ENCODE data around the gene UAP1L1. TPM values are rescaled to one million over a fixed set of nuclear protein-coding genes. Genes with fewer than 3 reads are reported as not detected.

Gene UAP1L1
- total and polyA plus RNA-seq, 12 donors: 3.4 to 24.3 (median 8.5) TPM

DNA sequence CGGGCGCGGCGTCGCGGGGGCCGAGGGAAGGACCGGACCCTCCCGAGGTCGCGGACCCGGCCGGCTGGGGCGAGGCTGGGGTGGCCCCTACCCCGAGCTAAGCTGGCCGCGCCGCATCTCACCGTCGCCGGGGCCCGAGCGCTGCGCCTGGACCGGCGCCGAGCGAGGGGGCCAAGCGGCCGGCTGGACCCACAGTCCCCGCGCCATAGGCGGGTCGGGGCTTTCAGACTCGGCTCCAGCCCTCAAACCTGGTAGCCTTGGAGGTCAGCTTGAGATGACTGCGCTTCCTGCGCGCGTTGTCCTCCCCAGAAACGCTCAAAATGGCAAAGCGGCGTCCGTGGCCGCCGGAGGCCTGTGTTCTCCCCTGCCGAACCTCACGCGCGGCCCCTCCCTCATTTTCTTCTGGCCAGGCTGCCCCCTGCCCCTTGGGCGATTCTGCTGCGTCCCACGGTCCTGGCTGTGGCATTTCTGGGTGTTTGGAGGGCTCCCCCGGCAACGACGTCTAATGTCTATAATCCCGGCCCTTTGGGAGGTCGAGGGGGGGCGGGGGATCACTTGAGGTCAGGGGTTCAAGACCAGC, 52.9 kb downstream of the UAP1L1 start:
- WGBS, 2 donors: 6 to 8% methylated on average over 58 of the region's 58 CpGs
- intact Hi-C loops (cut with DNase I): loop anchor here in 2 of 10 donors (10.0 kb wide), 1 partner anchor 55 kb away; the partner anchor contains the start of genes ANAPC2 (in 2 of the 2) and SSNA1 (in 2 of the 2)
- peak overlapping the region in 9 of 10 donors; percentile 67 to 87 (median 82) for H3K27ac ChIP-seq
- H3K27me3 ChIP-seq: peaks cover 0 to 43% (median 26%) of the 10 kb centered on the region in 7 donors
- no peaks in the 10 kb centered on the region for H3K36me3 ChIP-seq
- H3K9me3 ChIP-seq: peaks cover 0 to 15% (median 0%) of the 10 kb centered on the region in 11 donors
- DNase-seq (no peak), ATAC-seq (peak in 2 of 8 donors; percentile 3 to 7)
- H3K4me1 ChIP-seq: peaks cover 9 to 42% (median 28%) of the 10 kb centered on the region in 9 donors
- H3K4me3 ChIP-seq: peak overlapping the region; percentile 50 to 94 (median 82)
- TF ChIP-seq, protein P1, sequence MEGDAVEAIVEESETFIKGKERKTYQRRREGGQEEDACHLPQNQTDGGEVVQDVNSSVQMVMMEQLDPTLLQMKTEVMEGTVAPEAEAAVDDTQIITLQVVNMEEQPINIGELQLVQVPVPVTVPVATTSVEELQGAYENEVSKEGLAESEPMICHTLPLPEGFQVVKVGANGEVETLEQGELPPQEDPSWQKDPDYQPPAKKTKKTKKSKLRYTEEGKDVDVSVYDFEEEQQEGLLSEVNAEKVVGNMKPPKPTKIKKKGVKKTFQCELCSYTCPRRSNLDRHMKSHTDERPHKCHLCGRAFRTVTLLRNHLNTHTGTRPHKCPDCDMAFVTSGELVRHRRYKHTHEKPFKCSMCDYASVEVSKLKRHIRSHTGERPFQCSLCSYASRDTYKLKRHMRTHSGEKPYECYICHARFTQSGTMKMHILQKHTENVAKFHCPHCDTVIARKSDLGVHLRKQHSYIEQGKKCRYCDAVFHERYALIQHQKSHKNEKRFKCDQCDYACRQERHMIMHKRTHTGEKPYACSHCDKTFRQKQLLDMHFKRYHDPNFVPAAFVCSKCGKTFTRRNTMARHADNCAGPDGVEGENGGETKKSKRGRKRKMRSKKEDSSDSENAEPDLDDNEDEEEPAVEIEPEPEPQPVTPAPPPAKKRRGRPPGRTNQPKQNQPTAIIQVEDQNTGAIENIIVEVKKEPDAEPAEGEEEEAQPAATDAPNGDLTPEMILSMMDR (IDR thresholded peaks at IDR 0.05): no peak

Other genes with a start within 250 kb of the UAP1L1 start
Only the 30 nearest of the 36 such genes appear.
- 10 to 100 TPM in 5 of 10 donors, 1 to 10 TPM in 5; 5.4 to 14.8 (median 9.7) TPM for gene TRAF2, start 191.0 kb upstream of the UAP1L1 start, total RNA-seq
- 10 to 100 TPM; 10.1 to 17.0 TPM for gene TRAF2, start 191.0 kb upstream of the UAP1L1 start, polyA plus RNA-seq
- gene FBXW5, start 132.8 kb upstream of the UAP1L1 start, total RNA-seq: 100 to 1,000 TPM; 118 to 169 (median 138) TPM
- gene FBXW5, start 132.8 kb upstream of the UAP1L1 start, polyA plus RNA-seq: 100 to 1,000 TPM; 177 to 215 TPM
- gene C8G, start 132.3 kb upstream of the UAP1L1 start, total RNA-seq: 10 to 100 TPM in 1 of 10 donors, 1 to 10 TPM in 9; 1.2 to 10.0 (median 2.4) TPM
- gene C8G, start 132.3 kb upstream of the UAP1L1 start, polyA plus RNA-seq: 1 to 10 TPM; 2.0 to 2.1 TPM
- gene LCN12, start 125.2 kb upstream of the UAP1L1 start, total RNA-seq: 10 to 100 TPM in 4 of 10 donors, 1 to 10 TPM in 6; 4.1 to 17.9 (median 6.8) TPM
- 1 to 10 TPM in 1 of 2 donors, under 1 TPM in 1; 0.74 to 8.3 TPM for gene LCN12, start 125.2 kb upstream of the UAP1L1 start, polyA plus RNA-seq
- 1,000 to 10,000 TPM; 1,129 to 5,119 (median 4,014) TPM for gene PTGDS, start 100.0 kb upstream of the UAP1L1 start, total RNA-seq
- 1,000 to 10,000 TPM; 2,970 to 3,711 TPM for gene PTGDS, start 100.0 kb upstream of the UAP1L1 start, polyA plus RNA-seq
- gene LCNL1, start 94.5 kb upstream of the UAP1L1 start, total RNA-seq: 10 to 100 TPM in 2 of 10 donors, 1 to 10 TPM in 8; 1.4 to 10.9 (median 6.4) TPM
- gene LCNL1, start 94.5 kb upstream of the UAP1L1 start, polyA plus RNA-seq: 10 to 100 TPM in 1 of 2 donors, under 1 TPM in 1; 0.10 to 10.3 TPM
- 10 to 100 TPM; 12.7 to 29.5 (median 16.1) TPM for gene PAXX, start 85.1 kb upstream of the UAP1L1 start, total RNA-seq
- 100 to 1,000 TPM in 1 of 2 donors, 10 to 100 TPM in 1; 51.7 to 131 TPM for gene PAXX, start 85.1 kb upstream of the UAP1L1 start, polyA plus RNA-seq
- gene CLIC3, start 80.9 kb upstream of the UAP1L1 start, total RNA-seq: 10 to 100 TPM in 1 of 10 donors, 1 to 10 TPM in 8, under 1 TPM in 1; 0.46 to 11.5 (median 3.0) TPM
- 10 to 100 TPM in 1 of 2 donors, 1 to 10 TPM in 1; 9.5 to 21.4 TPM for gene CLIC3, start 80.9 kb upstream of the UAP1L1 start, polyA plus RNA-seq
- gene ABCA2, start 49.3 kb upstream of the UAP1L1 start, total RNA-seq: 10 to 100 TPM; 23.6 to 42.6 (median 28.1) TPM
- gene ABCA2, start 49.3 kb upstream of the UAP1L1 start, polyA plus RNA-seq: 10 to 100 TPM; 16.0 to 46.7 TPM
- gene FUT7, start 45.4 kb upstream of the UAP1L1 start, total RNA-seq: under 1 TPM in 5 of 10 donors, not detected in 5; 0.13 to 0.30 (median 0.15) TPM
- under 1 TPM; 0.07 to 0.15 TPM for gene FUT7, start 45.4 kb upstream of the UAP1L1 start, polyA plus RNA-seq
- gene NPDC1, start 31.3 kb upstream of the UAP1L1 start, total RNA-seq: 10 to 100 TPM; 29.1 to 74.3 (median 52.6) TPM
- 100 to 1,000 TPM in 1 of 2 donors, 10 to 100 TPM in 1; 74.2 to 153 TPM for gene NPDC1, start 31.3 kb upstream of the UAP1L1 start, polyA plus RNA-seq
- 1 to 10 TPM in 8 of 10 donors, under 1 TPM in 2; 0.32 to 2.5 (median 1.6) TPM for gene ENTPD2, start 23.5 kb upstream of the UAP1L1 start, total RNA-seq
- 1 to 10 TPM in 1 of 2 donors, under 1 TPM in 1; 0.96 to 3.3 TPM for gene ENTPD2, start 23.5 kb upstream of the UAP1L1 start, polyA plus RNA-seq
- 1 to 10 TPM in 1 of 10 donors, under 1 TPM in 8, not detected in 1; 0.06 to 1.1 (median 0.11) TPM for gene SAPCD2, start 7.0 kb upstream of the UAP1L1 start, total RNA-seq
- under 1 TPM; 0.15 to 0.23 TPM for gene SAPCD2, start 7.0 kb upstream of the UAP1L1 start, polyA plus RNA-seq
- gene MAN1B1, start 9.5 kb downstream of the UAP1L1 start, total RNA-seq: 10 to 100 TPM; 16.9 to 27.7 (median 20.9) TPM
- gene MAN1B1, start 9.5 kb downstream of the UAP1L1 start, polyA plus RNA-seq: 10 to 100 TPM; 25.5 to 71.4 TPM
- gene DPP7, start 37.2 kb downstream of the UAP1L1 start, total RNA-seq: 100 to 1,000 TPM in 7 of 10 donors, 10 to 100 TPM in 3; 91.4 to 167 (median 118) TPM
- gene DPP7, start 37.2 kb downstream of the UAP1L1 start, polyA plus RNA-seq: 100 to 1,000 TPM; 152 to 677 TPM
- not detected for gene GRIN1, start 61.6 kb downstream of the UAP1L1 start, total RNA-seq
- gene GRIN1, start 61.6 kb downstream of the UAP1L1 start, polyA plus RNA-seq: not detected
- not detected for gene LRRC26, start 92.5 kb downstream of the UAP1L1 start, total RNA-seq
- not detected for gene LRRC26, start 92.5 kb downstream of the UAP1L1 start, polyA plus RNA-seq
- gene TMEM210, start 94.5 kb downstream of the UAP1L1 start, total RNA-seq: not detected
- gene TMEM210, start 94.5 kb downstream of the UAP1L1 start, polyA plus RNA-seq: not detected
- gene ANAPC2, start 111.0 kb downstream of the UAP1L1 start, total RNA-seq: 10 to 100 TPM; 24.6 to 44.8 (median 27.7) TPM
- gene ANAPC2, start 111.0 kb downstream of the UAP1L1 start, polyA plus RNA-seq: 10 to 100 TPM; 23.7 to 69.6 TPM
- gene SSNA1, start 111.2 kb downstream of the UAP1L1 start, total RNA-seq: 10 to 100 TPM; 47.3 to 73.5 (median 56.7) TPM
- gene SSNA1, start 111.2 kb downstream of the UAP1L1 start, polyA plus RNA-seq: 100 to 1,000 TPM; 146 to 168 TPM
- 10 to 100 TPM; 10.2 to 31.5 (median 21.7) TPM for gene TPRN, start 123.2 kb downstream of the UAP1L1 start, total RNA-seq
- gene TPRN, start 123.2 kb downstream of the UAP1L1 start, polyA plus RNA-seq: 10 to 100 TPM; 12.0 to 14.5 TPM
- gene TMEM203, start 128.1 kb downstream of the UAP1L1 start, total RNA-seq: 10 to 100 TPM; 36.4 to 46.2 (median 41.7) TPM
- gene TMEM203, start 128.1 kb downstream of the UAP1L1 start, polyA plus RNA-seq: 10 to 100 TPM; 39.4 to 51.2 TPM
- gene NDOR1, start 128.2 kb downstream of the UAP1L1 start, total RNA-seq: 10 to 100 TPM in 1 of 10 donors, 1 to 10 TPM in 9; 4.6 to 10.1 (median 5.4) TPM
- gene NDOR1, start 128.2 kb downstream of the UAP1L1 start, polyA plus RNA-seq: 10 to 100 TPM in 1 of 2 donors, 1 to 10 TPM in 1; 6.5 to 10.6 TPM
- 10 to 100 TPM; 20.7 to 34.5 (median 24.1) TPM for gene RNF208, start 144.7 kb downstream of the UAP1L1 start, total RNA-seq
- 10 to 100 TPM; 14.2 to 83.8 TPM for gene RNF208, start 144.7 kb downstream of the UAP1L1 start, polyA plus RNA-seq
- gene CYSRT1, start 147.7 kb downstream of the UAP1L1 start, total RNA-seq: under 1 TPM in 6 of 10 donors, not detected in 4; 0.21 to 0.71 (median 0.37) TPM
- under 1 TPM; 0.19 to 0.59 TPM for gene CYSRT1, start 147.7 kb downstream of the UAP1L1 start, polyA plus RNA-seq
- gene RNF224, start 150.0 kb downstream of the UAP1L1 start, total RNA-seq: under 1 TPM in 1 of 10 donors, not detected in 9; 0.14 TPM
- not detected for gene RNF224, start 150.0 kb downstream of the UAP1L1 start, polyA plus RNA-seq
- not detected for gene SLC34A3, start 153.4 kb downstream of the UAP1L1 start, total RNA-seq
- not detected for gene SLC34A3, start 153.4 kb downstream of the UAP1L1 start, polyA plus RNA-seq
- gene TUBB4B, start 163.8 kb downstream of the UAP1L1 start, total RNA-seq: 100 to 1,000 TPM; 211 to 495 (median 330) TPM
- 100 to 1,000 TPM; 522 to 992 TPM for gene TUBB4B, start 163.8 kb downstream of the UAP1L1 start, polyA plus RNA-seq
- under 1 TPM in 3 of 10 donors, not detected in 7; 0.24 to 0.32 (median 0.32) TPM for gene STPG3, start 173.8 kb downstream of the UAP1L1 start, total RNA-seq
- gene STPG3, start 173.8 kb downstream of the UAP1L1 start, polyA plus RNA-seq: under 1 TPM in 1 of 2 donors, not detected in 1; 0.44 TPM
- 10 to 100 TPM; 31.6 to 47.1 (median 39.2) TPM for gene NELFB, start 177.8 kb downstream of the UAP1L1 start, total RNA-seq
- 10 to 100 TPM; 31.5 to 52.9 TPM for gene NELFB, start 177.8 kb downstream of the UAP1L1 start, polyA plus RNA-seq

Data from heart right ventricle (tissue), 16 donors.